Lower leg skin (tissue), 3 donors: ENCODE results near the gene PRMT7.

Source experiments
- POLR2A ChIP-seq, 2 donors: fragments of 450-650 bp; IDR thresholded peaks; one replicate each; pipeline ENCODE4 v1.6.1; 2016 to 2017; ENCODE audit warnings: antibody characterized with exemption in 2 of 2, mild to moderate bottlenecking in 1 of 2, moderate library complexity in 1 of 2
- TF ChIP-seq, protein P1 (sequence below), 3 donors: fragments of 450-650 bp; IDR thresholded peaks; one replicate each; pipeline ENCODE4 v1.5.1; 2016; ENCODE audit warnings: antibody characterized with exemption in 3 of 3, mild to moderate bottlenecking in 3 of 3, moderate library complexity in 2 of 3

DNA sequence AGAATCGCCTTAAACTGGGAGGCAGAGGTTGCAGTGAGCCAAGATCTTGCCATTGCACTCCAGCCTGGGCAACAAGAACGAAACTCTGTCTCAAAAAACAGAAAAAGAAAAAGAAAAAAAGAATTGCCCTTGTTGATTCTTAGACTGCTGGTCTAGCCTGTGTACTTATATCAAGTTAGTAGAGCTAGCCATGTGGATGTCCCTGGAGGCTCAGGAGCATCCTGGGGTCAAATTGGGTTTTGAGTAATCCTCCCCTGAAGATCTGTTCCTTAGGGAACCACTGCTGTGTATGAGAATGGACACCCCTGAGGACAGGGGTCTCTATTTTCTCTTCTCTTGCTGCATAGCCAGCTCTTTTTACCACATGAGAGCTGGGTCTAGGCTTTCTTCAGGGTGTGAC lies 21.6 kb upstream of the PRMT7 start:
- TF ChIP-seq, protein P1, sequence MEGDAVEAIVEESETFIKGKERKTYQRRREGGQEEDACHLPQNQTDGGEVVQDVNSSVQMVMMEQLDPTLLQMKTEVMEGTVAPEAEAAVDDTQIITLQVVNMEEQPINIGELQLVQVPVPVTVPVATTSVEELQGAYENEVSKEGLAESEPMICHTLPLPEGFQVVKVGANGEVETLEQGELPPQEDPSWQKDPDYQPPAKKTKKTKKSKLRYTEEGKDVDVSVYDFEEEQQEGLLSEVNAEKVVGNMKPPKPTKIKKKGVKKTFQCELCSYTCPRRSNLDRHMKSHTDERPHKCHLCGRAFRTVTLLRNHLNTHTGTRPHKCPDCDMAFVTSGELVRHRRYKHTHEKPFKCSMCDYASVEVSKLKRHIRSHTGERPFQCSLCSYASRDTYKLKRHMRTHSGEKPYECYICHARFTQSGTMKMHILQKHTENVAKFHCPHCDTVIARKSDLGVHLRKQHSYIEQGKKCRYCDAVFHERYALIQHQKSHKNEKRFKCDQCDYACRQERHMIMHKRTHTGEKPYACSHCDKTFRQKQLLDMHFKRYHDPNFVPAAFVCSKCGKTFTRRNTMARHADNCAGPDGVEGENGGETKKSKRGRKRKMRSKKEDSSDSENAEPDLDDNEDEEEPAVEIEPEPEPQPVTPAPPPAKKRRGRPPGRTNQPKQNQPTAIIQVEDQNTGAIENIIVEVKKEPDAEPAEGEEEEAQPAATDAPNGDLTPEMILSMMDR (IDR thresholded peaks at IDR 0.05) = no peak
- TF ChIP-seq POLR2A (IDR thresholded peaks at IDR 0.05) = no peak
